HuH-7 (cell line): Measurements from ENCODE around the gene JMJD8.
"Not testable (repeated sequence)": the region's sequence is repeated elsewhere in the genome, so short reads cannot be mapped to it uniquely, and the experiment has no call there.

Source experiments
- DNase-seq: peaks from one replicate; pipeline ENCODE4 v3.0.0; 2011; ENCODE audit warnings: low spot score

The JMJD8 gene

DNA sequence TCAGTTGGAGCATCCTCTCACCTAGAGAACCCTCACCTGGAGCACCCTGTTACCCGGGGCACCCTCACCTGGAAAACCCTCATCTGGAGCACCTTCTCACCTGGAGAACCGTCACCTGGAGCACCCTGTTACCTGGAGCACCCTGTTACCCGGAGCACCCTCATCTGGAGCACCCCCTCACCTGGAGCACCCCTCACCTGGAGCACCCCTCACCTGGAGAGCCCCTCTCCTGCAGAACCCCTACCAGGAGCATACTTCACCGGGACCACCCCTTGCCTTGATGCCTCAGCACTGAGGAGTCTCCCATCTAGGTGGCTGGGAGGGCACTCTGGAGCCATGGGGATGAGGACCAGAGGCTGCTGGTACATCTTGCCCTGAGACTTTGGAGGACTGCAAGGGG is 24.8 kb upstream of the JMJD8 start:
- DNase-seq = no peak

DNA sequence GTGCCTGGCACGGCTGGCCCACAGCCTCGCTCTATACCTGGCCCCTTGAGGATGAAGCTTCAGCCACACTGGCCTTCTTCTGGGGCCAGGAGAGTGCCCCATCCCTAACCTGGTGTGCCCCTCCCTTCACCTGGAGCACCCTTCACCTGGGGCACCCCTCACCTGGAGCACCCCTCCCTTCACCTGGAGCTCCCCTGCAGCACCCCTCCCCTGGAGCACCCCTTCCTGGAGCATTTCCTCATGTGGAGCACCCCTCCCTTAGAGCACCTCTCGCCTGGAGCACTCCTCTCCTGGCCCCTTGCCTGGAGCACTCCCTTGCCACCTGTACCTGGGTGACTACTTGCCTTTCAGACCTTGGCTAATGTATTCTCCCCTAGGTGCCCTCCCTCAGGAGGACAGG is 23.9 kb upstream of the JMJD8 start:
- DNase-seq = no peak

DNA sequence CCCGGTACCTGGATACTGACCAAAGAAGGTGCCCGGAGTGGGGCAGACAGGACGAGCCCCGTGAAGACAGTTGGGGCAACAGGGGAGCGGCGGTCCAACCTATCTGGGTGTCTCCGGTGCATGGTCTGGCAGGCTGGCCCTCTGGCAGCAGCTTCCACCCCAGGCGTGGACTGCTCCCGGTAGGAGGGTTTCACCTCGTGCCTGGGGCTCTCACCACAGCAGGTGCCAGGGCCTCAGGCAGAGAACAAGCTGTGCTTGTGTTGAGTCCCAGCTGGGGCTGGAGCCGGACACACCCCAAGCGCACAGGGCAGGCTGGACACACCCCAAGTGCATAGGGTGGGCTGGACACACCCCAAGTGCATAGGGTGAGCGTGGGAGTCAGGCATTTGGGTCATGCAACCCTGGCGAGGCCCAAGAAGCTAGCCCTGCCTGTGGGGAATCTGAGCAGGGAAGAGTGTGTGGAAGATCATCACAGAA is 23.0 kb upstream of the JMJD8 start:
- DNase-seq = no peak

DNA sequence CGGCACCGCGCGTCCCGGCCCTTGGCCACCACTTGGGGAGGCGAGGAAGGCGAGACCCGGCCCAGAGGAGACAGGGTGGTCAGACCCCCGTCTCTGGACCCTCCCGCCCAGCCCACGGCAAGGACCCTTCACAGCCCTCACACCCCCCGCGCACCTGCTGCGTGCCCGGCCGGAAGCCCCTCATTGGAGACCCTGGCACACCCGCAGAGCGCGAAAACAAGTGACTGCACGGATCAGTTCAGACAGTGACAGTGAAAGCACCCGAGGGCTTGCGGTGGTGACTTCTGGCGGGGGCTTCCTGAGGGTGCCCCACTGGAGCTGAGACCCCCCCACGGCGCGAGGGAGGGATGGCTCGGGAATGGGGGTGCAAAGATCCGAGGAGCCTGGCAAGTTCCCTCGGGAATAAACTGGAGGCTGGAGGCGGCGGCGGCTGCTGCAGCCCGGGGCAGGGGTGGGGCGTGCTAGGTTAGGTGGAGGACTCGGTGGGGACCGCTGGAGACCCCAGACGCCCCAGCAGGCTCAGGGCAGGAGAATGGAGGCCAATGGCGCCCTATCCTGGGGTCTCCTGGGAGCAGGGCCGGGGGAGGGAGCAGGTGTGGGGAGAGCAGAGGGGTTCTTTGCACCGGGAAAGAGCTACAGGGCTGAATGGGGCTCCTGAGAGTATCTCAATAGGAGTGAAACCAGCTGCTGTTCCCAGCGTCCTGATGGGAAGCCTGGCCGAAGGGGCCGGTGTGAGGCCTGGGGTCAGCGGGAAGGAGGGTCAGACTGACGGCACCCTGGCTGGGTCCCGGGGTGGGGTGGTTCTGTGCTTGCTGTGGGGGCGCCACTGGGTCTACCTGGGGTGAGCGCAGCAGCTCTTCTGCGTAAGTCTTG is 22.3 kb upstream of the JMJD8 start:
- DNase-seq = no peak

DNA sequence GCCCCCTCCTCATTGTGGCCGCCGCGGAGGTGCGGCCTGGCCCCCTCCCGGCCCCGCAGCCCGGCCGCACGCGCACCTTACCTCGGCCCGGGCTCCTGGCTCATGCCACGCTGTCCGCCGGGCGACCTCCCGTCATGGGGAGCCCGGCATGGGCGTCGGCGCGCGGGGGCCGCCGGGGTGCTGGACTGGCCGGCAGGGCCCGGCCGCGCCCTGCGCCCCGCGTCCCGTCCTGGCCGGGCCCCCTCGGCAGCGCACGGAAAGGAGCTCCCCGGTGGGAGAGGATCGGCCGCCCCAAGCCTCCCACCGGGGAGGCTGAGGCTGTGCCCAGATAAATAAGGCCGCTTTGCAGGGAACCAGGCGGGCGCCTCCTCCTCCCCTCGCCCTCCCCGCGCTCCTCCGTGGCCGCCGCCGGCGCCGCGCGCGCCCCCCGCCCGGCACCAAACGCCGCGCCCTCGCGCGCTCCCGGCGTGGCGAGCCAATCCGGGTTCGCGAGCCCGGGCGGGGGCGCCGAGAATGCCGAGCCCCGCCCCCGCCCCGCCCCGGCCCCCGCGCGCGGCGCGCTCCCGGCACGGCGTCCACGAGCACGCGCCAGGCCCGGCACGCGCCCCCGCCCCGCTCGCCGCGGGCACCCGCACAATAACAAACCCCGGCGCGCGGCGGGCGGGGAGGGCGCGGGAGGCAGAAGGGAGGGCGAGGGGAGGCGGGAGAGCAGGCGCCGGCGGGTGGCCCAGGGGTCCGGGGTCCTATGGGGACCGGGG is 21.5 kb upstream of the JMJD8 start, which contains the start of gene FBXL16:
TSS of gene FBXL16 (minus strand) at position 371 of the 758 bp plus-strand sequence. CDS start 8,396 bp downstream, outside the sequence.
- DNase-seq = no peak

- no peak for DNase-seq
Observed at GRCh38 chr16:704552-705380, 20.6 kb upstream of the JMJD8 start.

GRCh38 chr16:704047-704446 is 19.9 kb upstream of the JMJD8 start:
- DNase-seq = no peak

- DNase-seq = no peak
Observed at GRCh38 chr16:703406-703805, 19.3 kb upstream of the JMJD8 start.

GRCh38 chr16:702341-702740 is 18.2 kb upstream of the JMJD8 start:
- DNase-seq = no peak

DNA sequence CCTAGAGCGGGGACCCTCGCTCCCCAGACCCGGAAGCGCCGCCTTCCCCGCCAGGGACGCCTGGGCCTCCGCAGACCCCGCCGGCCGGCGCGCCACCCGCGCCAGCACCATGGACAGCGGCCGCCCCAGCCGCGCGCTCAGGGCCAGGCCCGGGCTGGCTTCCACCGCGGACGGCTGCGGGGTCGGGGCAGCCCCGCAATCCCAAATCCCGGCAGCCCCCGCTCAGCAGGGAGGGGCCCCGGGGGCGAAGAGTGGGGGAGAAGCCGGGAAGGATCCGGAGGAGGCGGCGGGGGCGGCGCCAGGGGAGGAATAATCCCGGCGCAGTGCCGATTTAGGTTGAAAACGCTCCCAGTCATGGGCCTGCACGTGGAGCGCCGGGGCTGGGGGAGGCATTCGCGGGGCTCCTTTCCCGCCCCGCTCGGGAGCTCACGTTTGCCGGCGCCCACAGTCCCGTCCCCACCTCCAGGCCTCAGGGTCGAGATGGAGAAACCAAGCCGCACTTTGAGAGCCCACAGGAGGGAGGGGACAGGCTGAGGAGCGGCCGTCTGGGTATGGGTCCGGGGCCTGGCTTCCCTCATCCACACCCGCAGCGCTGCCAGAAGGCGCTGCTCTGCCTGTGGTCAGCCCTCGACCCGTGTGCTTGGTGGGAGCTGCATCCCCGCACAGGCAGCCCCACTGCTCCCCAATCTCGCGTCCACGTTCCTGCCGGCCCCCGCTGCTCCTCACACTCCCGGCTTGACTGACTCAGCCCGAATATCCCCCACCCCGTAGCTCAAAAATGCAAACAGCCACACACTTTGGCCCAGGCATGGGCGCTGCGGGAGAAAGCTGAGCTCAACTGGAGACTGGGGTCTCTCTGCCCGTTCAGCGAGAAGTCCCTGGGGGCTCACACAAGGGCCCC is 16.8 kb upstream of the JMJD8 start:
- no peak for DNase-seq

GRCh38 chr16:698911-699671 is 15.0 kb upstream of the JMJD8 start:
- no peak for DNase-seq

GRCh38 chr16:695355-696089 is 11.4 kb upstream of the JMJD8 start:
- DNase-seq = no peak

DNA sequence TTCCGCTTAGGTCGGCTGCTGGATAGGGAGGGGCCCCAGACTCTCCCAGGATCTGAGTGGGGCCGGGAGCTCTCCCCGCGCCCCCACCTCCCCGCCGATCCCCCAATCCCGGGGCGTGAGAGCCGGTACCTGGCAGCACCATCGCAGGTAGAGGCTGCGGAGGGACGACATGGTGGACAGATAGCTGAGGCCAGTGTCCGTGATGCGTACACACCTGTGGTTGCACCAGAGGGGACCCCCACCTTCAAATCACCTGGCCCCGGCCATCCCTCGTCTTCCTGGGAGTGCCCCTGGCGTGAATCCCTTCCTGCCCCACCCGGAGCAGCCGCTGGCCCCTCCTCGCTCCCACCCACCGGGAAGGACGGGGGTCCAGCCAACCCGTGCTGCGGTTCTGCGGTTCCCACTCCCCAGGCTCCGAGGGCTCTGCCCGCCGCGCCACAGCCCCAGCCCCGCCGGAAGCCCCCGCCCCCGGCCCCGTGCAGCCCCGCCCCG is 10.8 kb upstream of the JMJD8 start:
- DNase-seq = no peak

DNA sequence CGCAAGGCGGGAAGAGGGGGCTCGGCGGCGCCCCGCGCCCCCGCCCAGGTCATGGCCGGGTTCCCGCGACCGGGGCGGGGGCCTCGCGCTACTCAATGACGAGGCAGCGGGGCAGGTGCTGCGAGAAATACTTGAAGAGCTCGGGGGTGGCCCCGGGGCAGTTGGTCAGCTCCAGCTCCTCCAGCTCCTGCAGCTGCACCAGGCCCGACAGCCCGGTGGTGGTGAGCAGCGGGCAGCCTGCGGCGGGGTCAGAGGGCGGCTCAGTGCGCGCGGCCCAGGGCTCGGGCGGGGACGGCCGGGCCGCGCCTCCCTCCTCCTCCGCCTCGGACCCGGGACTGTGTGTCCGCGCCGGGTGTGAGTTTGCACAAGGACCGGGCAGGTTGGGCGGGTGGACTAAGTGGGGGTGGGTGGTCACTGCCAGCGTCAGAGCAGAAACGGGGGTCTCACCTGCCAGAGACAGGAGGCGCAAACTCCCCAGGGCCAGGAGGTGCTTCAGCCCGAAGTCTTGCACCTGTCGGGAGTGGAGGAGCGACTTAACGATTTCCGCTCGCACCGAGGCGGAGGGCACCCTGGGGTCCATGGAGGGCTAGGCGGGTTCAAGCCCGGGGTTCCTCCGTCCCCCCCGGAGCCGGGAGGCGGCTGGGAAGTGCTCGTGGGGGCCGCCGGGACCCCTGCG is 10.2 kb upstream of the JMJD8 start:
- no peak for DNase-seq

DNA sequence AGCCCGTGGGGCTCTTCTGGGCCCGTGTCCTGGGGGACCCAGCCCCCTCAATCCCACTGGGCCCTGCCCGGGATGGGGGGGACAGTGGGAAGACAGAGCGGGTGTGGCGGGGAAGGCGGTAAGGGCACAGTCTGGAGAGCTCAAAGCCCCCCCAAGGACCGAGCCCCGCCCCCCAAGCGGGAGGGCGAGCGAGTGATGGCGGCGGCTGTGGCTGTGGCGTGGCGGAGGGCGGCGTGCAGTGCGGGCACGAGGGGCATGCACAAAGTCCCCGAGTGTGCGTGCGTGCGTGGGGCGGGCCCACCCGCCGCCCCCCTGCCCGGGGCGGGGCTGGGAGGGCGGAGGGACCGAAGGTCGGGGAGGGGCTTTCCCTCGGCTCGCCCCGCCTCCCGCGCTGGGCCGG is 9.6 kb upstream of the JMJD8 start:
- DNase-seq = no peak

- DNase-seq = no peak
Observed at GRCh38 chr16:693364-693763, 9.2 kb upstream of the JMJD8 start.

GRCh38 chr16:692356-693108 is 8.4 kb upstream of the JMJD8 start:
- DNase-seq = no peak

GRCh38 chr16:691242-691641 is 7.1 kb upstream of the JMJD8 start:
- not testable (repeated sequence) for DNase-seq
